GM13976 (cell line): ENCODE measurements around the gene TTC34.

Experiments
- DNase-seq: peaks from one replicate; pipeline ENCODE4 v3.0.0; 2012; ENCODE audit warnings: low spot score
- CTCF ChIP-seq: IDR thresholded peaks from 2 replicates; pipeline ENCODE4 v1.5.1; 2012; ENCODE audit warnings: borderline replicate concordance, mild to moderate bottlenecking; ENCODE audit not compliant: insufficient read depth; ENCODE audit errors: extremely low read depth, missing control alignments, control extremely low read depth
- in situ Hi-C: fragments of 300-500 bp; cut with MboI; formaldehyde crosslinking; loops from one replicate; pipeline ENCODE4 v1.12.0; 2022; ENCODE audit warnings: low sequenced_read_pairs, mixed read lengths, inconsistent platforms; ENCODE audit not compliant: unreplicated experiment

TTC34 gene

GRCh38 chr1:2817784-2818564, 16.5 kb upstream of the TTC34 start:
- no peak for TF ChIP-seq CTCF
- no peak for DNase-seq
- in situ Hi-C loops: no loop called here

GRCh38 chr1:2816786-2817185, 15.3 kb upstream of the TTC34 start:
- DNase-seq: no peak
- in situ Hi-C loops: no loop called here
- TF ChIP-seq CTCF: no peak

GRCh38 chr1:2815551-2815950, 14.1 kb upstream of the TTC34 start:
- TF ChIP-seq CTCF: no peak
- no peak for DNase-seq
- in situ Hi-C loops: no loop called here

GRCh38 chr1:2814511-2815075, 13.1 kb upstream of the TTC34 start:
- no peak for DNase-seq
- no peak for TF ChIP-seq CTCF
- in situ Hi-C loops: no loop called here

- in situ Hi-C loops: no loop called here
- no peak for TF ChIP-seq CTCF
- DNase-seq: no peak
These were observed 11.6 kb upstream of the TTC34 start for GRCh38 chr1:2812939-2813653.

GRCh38 chr1:2812136-2812535, 10.6 kb upstream of the TTC34 start:
- TF ChIP-seq CTCF: no peak
- in situ Hi-C loops: no loop called here
- no peak for DNase-seq
